GM21381 (cell line): Measurements from ENCODE around the gene TTPAL.

Experiments used
- ATAC-seq: cut with Tn5 transposase; IDR thresholded peaks from one replicate; pipeline ENCODE4 v1.9.1; 2021; ENCODE audit warnings: mild to moderate bottlenecking, moderate library complexity; ENCODE audit not compliant: unreplicated experiment

Gene TTPAL

GRCh38 chr20:44532981-44533331 is 57.3 kb downstream of the TTPAL start:
- ATAC-seq, result no peak

- no peak for ATAC-seq
These were observed 58.3 kb downstream of the TTPAL start for GRCh38 chr20:44533928-44534327.

GRCh38 chr20:44536175-44536574 is 60.5 kb downstream of the TTPAL start:
- no peak for ATAC-seq

- ATAC-seq, result no peak
These were observed 62.3 kb downstream of the TTPAL start for GRCh38 chr20:44537993-44538392.

GRCh38 chr20:44540834-44541233 is 65.2 kb downstream of the TTPAL start:
- ATAC-seq, result no peak

- no peak for ATAC-seq
These were observed 66.3 kb downstream of the TTPAL start for GRCh38 chr20:44541992-44542391.

GRCh38 chr20:44542890-44543289 is 67.2 kb downstream of the TTPAL start:
- no peak for ATAC-seq

GRCh38 chr20:44543358-44543757 is 67.7 kb downstream of the TTPAL start:
- ATAC-seq, result no peak
